ENCODE results near the gene CHST15. TPM values are rescaled to one million over a fixed set of nuclear protein-coding genes. Genes with fewer than 3 reads are reported as not detected.

CHST15 gene
- total and polyA plus RNA-seq, 2 of the 8 experiments (the other 6 are each of a cell fraction or from before 2014, with no cell fraction given) = 8.8 to 9.1 TPM

DNA sequence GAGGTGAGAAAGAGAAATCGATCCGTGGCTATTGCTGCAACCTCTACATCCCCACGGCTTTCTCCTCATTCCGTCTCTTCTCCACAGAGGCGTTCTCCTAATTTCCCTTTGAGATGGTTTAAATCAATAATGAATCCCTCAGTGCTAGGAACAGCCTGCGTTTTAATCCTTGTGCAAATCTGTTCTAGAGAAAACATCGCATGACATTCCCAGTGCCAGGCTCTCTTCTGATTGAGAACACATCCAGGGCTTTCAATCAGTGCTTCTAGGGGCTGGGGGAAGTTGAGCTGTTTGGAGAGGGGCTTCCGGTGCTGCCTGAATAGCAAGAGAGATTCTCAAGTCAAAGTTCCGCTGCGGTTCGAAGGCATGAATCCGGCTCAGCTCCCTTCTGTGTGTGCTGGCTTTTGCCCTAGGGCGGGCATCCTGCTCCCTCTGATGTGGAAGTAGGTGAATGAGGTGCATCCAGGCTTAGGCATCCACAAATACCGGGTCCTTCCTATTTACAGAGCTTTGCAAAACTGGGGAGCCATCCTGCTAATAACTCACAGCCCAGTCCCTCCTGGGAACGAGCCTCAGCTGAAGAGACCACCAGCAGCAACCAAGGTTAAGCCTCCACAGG, 62.8 kb downstream of the CHST15 start (continued):
- TF ChIP-seq NRF1 (IDR thresholded peaks at IDR 0.05; ENCODE audit: low read depth, low read length) = no peak
